Natural killer cell (primary cell): ENCODE measurements around the gene PCSK9. TPM values are rescaled to one million over a fixed set of nuclear protein-coding genes. Genes with fewer than 3 reads are reported as not detected.
A peak's percentile ranks its signal among the peaks of the same experiment; 100 is the strongest.

Experiments used
- ATAC-seq, 3 donors: fragments of 150-1000 bp in 2 of 3; fragments of 200-7000 bp in 1 of 3; cut with Tn5 transposase; 1 replicate in 1 of 3; 2 replicates in 2 of 3; pipeline ENCODE4 v1.10.0; 2021; ENCODE audit warnings: mild to moderate bottlenecking in 2 of 3, moderate library complexity in 2 of 3
- DNase-seq, 2 donors: peaks; one replicate each; pipeline versions ENCODE4 v3.0.0 to v3.0.0-alpha.2; 2013 to 2021; ENCODE audit warnings: mixed read lengths in 1 of 2
- H3K27ac ChIP-seq: one replicate; pipeline ENCODE4 v1.5.1; 2013; ENCODE audit warnings: mild to moderate bottlenecking, low read length
- H3K27me3 ChIP-seq: one replicate; pipeline ENCODE4 v1.6.1; 2013; ENCODE audit warnings: low read length; ENCODE audit not compliant: control insufficient read depth, insufficient read depth
- H3K36me3 ChIP-seq: one replicate; pipeline ENCODE4 v1.6.1; 2013; ENCODE audit warnings: low read length; ENCODE audit not compliant: control insufficient read depth, insufficient read depth
- H3K4me1 ChIP-seq: one replicate; pipeline ENCODE4 v1.6.1; 2013; ENCODE audit warnings: low read length; ENCODE audit not compliant: control insufficient read depth, insufficient read depth
- H3K4me3 ChIP-seq: one replicate; pipeline ENCODE4 v1.5.1; 2013; ENCODE audit warnings: low read length
- H3K9me3 ChIP-seq: one replicate; pipeline ENCODE4 v1.6.1; 2013; ENCODE audit warnings: low read length; ENCODE audit not compliant: control insufficient read depth, insufficient read depth
- H3K27ac Mint-ChIP-seq, 2 donors: one replicate each; pipeline ENCODE4 v1.8.0; 2022; ENCODE audit warnings: mild to moderate bottlenecking in 2 of 2, mixed read lengths in 2 of 2, moderate library complexity in 1 of 2
- H3K27me3 Mint-ChIP-seq, 2 donors: one replicate each; pipeline ENCODE4 v1.8.0; 2022; ENCODE audit warnings: low read depth in 2 of 2, mixed read lengths in 2 of 2
- H3K36me3 Mint-ChIP-seq: one replicate; pipeline ENCODE4 v1.8.0; 2022; ENCODE audit warnings: mixed read lengths
- H3K4me1 Mint-ChIP-seq, 2 donors: one replicate each; pipeline ENCODE4 v1.8.0; 2022; ENCODE audit warnings: mixed read lengths in 2 of 2
- H3K4me3 Mint-ChIP-seq: one replicate; pipeline ENCODE4 v1.8.0; 2022; ENCODE audit warnings: mild to moderate bottlenecking, moderate library complexity, mixed read lengths
- H3K9me3 Mint-ChIP-seq, 2 donors: one replicate each; pipeline ENCODE4 v1.8.0; 2022; ENCODE audit warnings: mixed read lengths in 2 of 2
- CTCF ChIP-seq: fragments of 200-600 bp; IDR thresholded peaks from one replicate; pipeline ENCODE4 v1.8.0; 2022; ENCODE audit warnings: antibody characterized with exemption
- WGBS: methylation state at CpG from one replicate; pipeline ENCODE4 v1.1.7; 2013; ENCODE audit warnings: missing lambda C conversion rate; ENCODE audit not compliant: insufficient coverage; 5-methylcytosine and 5-hydroxymethylcytosine counted together
- intact Hi-C: fragments of 100-400 bp; cut with micrococcal nuclease; formaldehyde crosslinking; loops from one replicate; pipeline ENCODE4 v1.14.2; 2022
- total RNA-seq, 4 donors: library from RNA; stranded (reverse); fragments of 120-200 nt in 1 of 4; gene quantifications; one replicate each; pipeline versions ENCODE4 v1.2.3 to v1.2.4, GENCODE V29; 2013 to 2022

The PCSK9 gene
- total RNA-seq, 3 donors from 2014 or later (not counting 1 experiment from before 2014, with no cell fraction given), result not detected

GRCh38 chr1:55079651-55080050 lies 40.3 kb downstream of the PCSK9 start:
- Histone ChIP-seq H3K36me3 (peaks cover 97% of the 10 kb centered on the region), H3K4me1 (no peaks in the 10 kb centered on the region), H3K27me3 (no peaks in the 10 kb centered on the region), H3K27ac (no peak overlapping the region), H3K4me3 (no peak overlapping the region), H3K9me3 (no peaks in the 10 kb centered on the region)
- no peak overlapping the region for H3K4me3 Mint-ChIP-seq
- peak overlapping the region; percentile 22 to 52 for H3K27ac Mint-ChIP-seq
- intact Hi-C loops, result no loop called here
- peaks cover 40% of the 10 kb centered on the region for H3K36me3 Mint-ChIP-seq
- TF ChIP-seq CTCF, result no peak
- no peaks in the 10 kb centered on the region for H3K9me3 Mint-ChIP-seq
- 99% methylated on average over 7 of the region's 7 CpGs for WGBS
- no peak for ATAC-seq
- peaks cover 0 to 5% of the 10 kb centered on the region in 2 donors for H3K4me1 Mint-ChIP-seq
- no peak for DNase-seq
- H3K27me3 Mint-ChIP-seq, result no peaks in the 10 kb centered on the region

GRCh38 chr1:55081188-55081904 lies 42.0 kb downstream of the PCSK9 start:
- 98% methylated on average over 9 of the region's 9 CpGs for WGBS
- peak overlapping the region; percentile 45 to 47 for H3K27ac Mint-ChIP-seq
- H3K9me3 Mint-ChIP-seq, result no peaks in the 10 kb centered on the region
- Histone ChIP-seq H3K27ac (no peak overlapping the region), H3K9me3 (no peaks in the 10 kb centered on the region), H3K4me3 (no peak overlapping the region), H3K27me3 (no peaks in the 10 kb centered on the region), H3K4me1 (no peaks in the 10 kb centered on the region), H3K36me3 (peaks cover 98% of the 10 kb centered on the region)
- peaks cover 0 to 4% of the 10 kb centered on the region in 2 donors for H3K4me1 Mint-ChIP-seq
- no peak overlapping the region for H3K4me3 Mint-ChIP-seq
- DNase-seq (no peak), ATAC-seq (no peak)
- no peaks in the 10 kb centered on the region for H3K27me3 Mint-ChIP-seq
- intact Hi-C loops, result no loop called here
- H3K36me3 Mint-ChIP-seq, result peaks cover 46% of the 10 kb centered on the region
- TF ChIP-seq CTCF, result no peak

- whole genome bisulfite sequencing, result 73% methylated on average over 2 of the region's 2 CpGs
- H3K27ac Mint-ChIP-seq, result peak overlapping the region; percentile 45 to 47
- no peaks in the 10 kb centered on the region for H3K9me3 ChIP-seq
- peaks cover 97% of the 10 kb centered on the region for H3K36me3 ChIP-seq
- intact Hi-C loops, result no loop called here
- H3K4me1 ChIP-seq, result no peaks in the 10 kb centered on the region
- H3K27me3 ChIP-seq, result no peaks in the 10 kb centered on the region
- H3K4me3 ChIP-seq, result no peak overlapping the region
- DNase-seq (no peak), ATAC-seq (no peak)
- TF ChIP-seq CTCF, result no peak
- no peaks in the 10 kb centered on the region for H3K9me3 Mint-ChIP-seq
- peaks cover 48% of the 10 kb centered on the region for H3K36me3 Mint-ChIP-seq
- no peaks in the 10 kb centered on the region for H3K27me3 Mint-ChIP-seq
- H3K4me1 Mint-ChIP-seq, result no peaks in the 10 kb centered on the region
- no peak overlapping the region for H3K27ac ChIP-seq
- H3K4me3 Mint-ChIP-seq, result no peak overlapping the region
Observed at GRCh38 chr1:55081905-55082296, 42.6 kb downstream of the PCSK9 start.

GRCh38 chr1:55084257-55084656 lies 44.9 kb downstream of the PCSK9 start:
- no peaks in the 10 kb centered on the region for H3K9me3 ChIP-seq
- H3K4me3 ChIP-seq, result no peak overlapping the region
- TF ChIP-seq CTCF, result no peak
- Mint-ChIP-seq H3K4me3 (no peak overlapping the region), H3K36me3 (peaks cover 48% of the 10 kb centered on the region), H3K27ac (no peak overlapping the region), H3K9me3 (no peaks in the 10 kb centered on the region), H3K27me3 (no peaks in the 10 kb centered on the region), H3K4me1 (peaks cover 14 to 15% of the 10 kb centered on the region in 2 donors)
- WGBS, result over 99% methylated on average over 7 of the region's 7 CpGs
- no peak for ATAC-seq
- no peaks in the 10 kb centered on the region for H3K27me3 ChIP-seq
- H3K4me1 ChIP-seq, result no peaks in the 10 kb centered on the region
- DNase-seq, result no peak
- intact Hi-C loops, result no loop called here
- H3K27ac ChIP-seq, result no peak overlapping the region
- peaks cover 96% of the 10 kb centered on the region for H3K36me3 ChIP-seq
